Fibroblast of the aortic adventitia (primary cell): ENCODE measurements around the gene ACSM3. TPM values are rescaled to one million over a fixed set of nuclear protein-coding genes. Genes with fewer than 3 reads are reported as not detected.

Experiments
- DNase-seq: peaks from one replicate; pipeline ENCODE4 v3.0.0-alpha.2; 2010; ENCODE audit warnings: low read depth
- H3K4me3 ChIP-seq: 2 replicates; pipeline ENCODE4 v1.5.1; 2011; ENCODE audit warnings: low read depth, mild to moderate bottlenecking, control low read depth, low read length, moderate library complexity
- total RNA-seq: library from RNA; depleted of rRNA; stranded (reverse); fragments of >200 nt; gene quantifications from 2 replicates; pipeline ENCODE4 v1.2.3, GENCODE V29; 2012; ENCODE audit warnings: low replicate concordance
- TF ChIP-seq, protein P1 (sequence below): IDR thresholded peaks from 2 replicates; pipeline ENCODE4 v1.5.1; 2011; ENCODE audit warnings: mild to moderate bottlenecking, low read length, control low read depth, inconsistent platforms; ENCODE audit not compliant: insufficient read depth

ACSM3 gene
- total RNA-seq, 1 donor: 0.27 TPM

GRCh38 chr16:20818929-20819585 is 55.2 kb downstream of the ACSM3 start:
- no peak overlapping the region for H3K4me3 ChIP-seq
- no peak for DNase-seq
- TF ChIP-seq, protein P1, sequence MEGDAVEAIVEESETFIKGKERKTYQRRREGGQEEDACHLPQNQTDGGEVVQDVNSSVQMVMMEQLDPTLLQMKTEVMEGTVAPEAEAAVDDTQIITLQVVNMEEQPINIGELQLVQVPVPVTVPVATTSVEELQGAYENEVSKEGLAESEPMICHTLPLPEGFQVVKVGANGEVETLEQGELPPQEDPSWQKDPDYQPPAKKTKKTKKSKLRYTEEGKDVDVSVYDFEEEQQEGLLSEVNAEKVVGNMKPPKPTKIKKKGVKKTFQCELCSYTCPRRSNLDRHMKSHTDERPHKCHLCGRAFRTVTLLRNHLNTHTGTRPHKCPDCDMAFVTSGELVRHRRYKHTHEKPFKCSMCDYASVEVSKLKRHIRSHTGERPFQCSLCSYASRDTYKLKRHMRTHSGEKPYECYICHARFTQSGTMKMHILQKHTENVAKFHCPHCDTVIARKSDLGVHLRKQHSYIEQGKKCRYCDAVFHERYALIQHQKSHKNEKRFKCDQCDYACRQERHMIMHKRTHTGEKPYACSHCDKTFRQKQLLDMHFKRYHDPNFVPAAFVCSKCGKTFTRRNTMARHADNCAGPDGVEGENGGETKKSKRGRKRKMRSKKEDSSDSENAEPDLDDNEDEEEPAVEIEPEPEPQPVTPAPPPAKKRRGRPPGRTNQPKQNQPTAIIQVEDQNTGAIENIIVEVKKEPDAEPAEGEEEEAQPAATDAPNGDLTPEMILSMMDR: no peak

- no peak for DNase-seq
- no peak overlapping the region for H3K4me3 ChIP-seq
- TF ChIP-seq, protein P1: no peak
These were observed 57.9 kb downstream of the ACSM3 start for GRCh38 chr16:20821682-20822081.

GRCh38 chr16:20822521-20823325 is 58.9 kb downstream of the ACSM3 start:
- no peak overlapping the region for H3K4me3 ChIP-seq
- no peak for DNase-seq
- TF ChIP-seq, protein P1: no peak

- TF ChIP-seq, protein P1: no peak
- H3K4me3 ChIP-seq: no peak overlapping the region
- DNase-seq: no peak
These were observed 62.3 kb downstream of the ACSM3 start for GRCh38 chr16:20826039-20826566.

GRCh38 chr16:20829536-20829935 is 65.7 kb downstream of the ACSM3 start:
- TF ChIP-seq, protein P1: no peak
- H3K4me3 ChIP-seq: no peak overlapping the region
- no peak for DNase-seq

GRCh38 chr16:20830372-20830771 is 66.6 kb downstream of the ACSM3 start:
- peak; percentile 16 for DNase-seq
- no peak overlapping the region for H3K4me3 ChIP-seq
- TF ChIP-seq, protein P1: no peak
